Measurements from ENCODE around the gene ADAMTSL1. TPM values are rescaled to one million over a fixed set of nuclear protein-coding genes. Genes with fewer than 3 reads are reported as not detected.

ADAMTSL1 gene
- total RNA-seq, 2 experiments from 2014 or later = not detected

- H3K4me2 ChIP-seq (ENCODE audit: low read length) = no peak overlapping the region
- H3K4me1 ChIP-seq (ENCODE audit: insufficient read depth, low read length, poor library complexity, severe bottlenecking) = no peaks in the 10 kb centered on the region
- no peak overlapping the region for H3K4me3 ChIP-seq (ENCODE audit: low read depth, low read length, poor library complexity, severe bottlenecking)
- H3K27ac ChIP-seq (ENCODE audit: low read depth, low read length, poor library complexity, severe bottlenecking) = no peak overlapping the region
- no peak for TF ChIP-seq EZH2phosphoT487 (IDR thresholded peaks at IDR 0.05; ENCODE audit: borderline replicate concordance, low read depth, low read length)
- no peaks in the 10 kb centered on the region for H3K9me3 ChIP-seq (ENCODE audit: low read length)
- H2AFZ ChIP-seq (ENCODE audit: low read length) = no peak overlapping the region
- intact Hi-C loops (cut with micrococcal nuclease; ENCODE audit: unreplicated experiment) = no loop called here
- H3K36me3 ChIP-seq (ENCODE audit: insufficient read depth, low read length) = no peaks in the 10 kb centered on the region
- no TSS peak for BruUV-seq (replicated peaks)
- POLR2A ChIA-PET = no interaction called here
- CTCF ChIA-PET (ENCODE audit: unreplicated experiment) = no interaction called here
- no peak for DNase-seq (ENCODE audit: low spot score)
- no peaks in the 10 kb centered on the region for H4K20me1 ChIP-seq (ENCODE audit: insufficient read depth, low read length)
- no peaks in the 10 kb centered on the region for H3K79me2 ChIP-seq (ENCODE audit: insufficient read depth, low read depth, low read length)
- H3K9me2 ChIP-seq (ENCODE audit: insufficient read depth, low read length) = no peaks in the 10 kb centered on the region
Observed at GRCh38 chr9:18608371-18608770, 134.4 kb downstream of the ADAMTSL1 start.

- H2AFZ ChIP-seq (ENCODE audit: low read length) = no peak overlapping the region
- H3K9me3 ChIP-seq (ENCODE audit: low read length) = no peaks in the 10 kb centered on the region
- no peaks in the 10 kb centered on the region for H3K9me2 ChIP-seq (ENCODE audit: insufficient read depth, low read length)
- H3K79me2 ChIP-seq (ENCODE audit: insufficient read depth, low read depth, low read length) = no peaks in the 10 kb centered on the region
- no peaks in the 10 kb centered on the region for H4K20me1 ChIP-seq (ENCODE audit: insufficient read depth, low read length)
- POLR2A ChIA-PET = no interaction called here
- no peak overlapping the region for H3K4me2 ChIP-seq (ENCODE audit: low read length)
- no peaks in the 10 kb centered on the region for H3K4me1 ChIP-seq (ENCODE audit: insufficient read depth, low read length, poor library complexity, severe bottlenecking)
- no peak for DNase-seq (ENCODE audit: low spot score)
- H3K4me3 ChIP-seq (ENCODE audit: low read depth, low read length, poor library complexity, severe bottlenecking) = no peak overlapping the region
- TF ChIP-seq EZH2phosphoT487 (IDR thresholded peaks at IDR 0.05; ENCODE audit: borderline replicate concordance, low read depth, low read length) (no peak), CTCF (conservative IDR thresholded peaks at IDR 0.05; ENCODE audit: low read length) (no peak)
- no peaks in the 10 kb centered on the region for H3K36me3 ChIP-seq (ENCODE audit: insufficient read depth, low read length)
- intact Hi-C loops (cut with micrococcal nuclease; ENCODE audit: unreplicated experiment) = no loop called here
- BruUV-seq (replicated peaks) = no TSS peak
- CTCF ChIA-PET (ENCODE audit: unreplicated experiment) = no interaction called here
- H3K27ac ChIP-seq (ENCODE audit: low read depth, low read length, poor library complexity, severe bottlenecking) = no peak overlapping the region
Observed at GRCh38 chr9:18610956-18611355, 137.0 kb downstream of the ADAMTSL1 start.

GRCh38 chr9:18611971-18612370, 138.0 kb downstream of the ADAMTSL1 start:
- CTCF ChIA-PET (ENCODE audit: unreplicated experiment) = no interaction called here
- no peak for TF ChIP-seq CTCF (conservative IDR thresholded peaks at IDR 0.05; ENCODE audit: low read length)
- no peak for TF ChIP-seq EZH2phosphoT487 (IDR thresholded peaks at IDR 0.05; ENCODE audit: borderline replicate concordance, low read depth, low read length)
- Histone ChIP-seq H3K79me2 (ENCODE audit: insufficient read depth, low read depth, low read length) (no peaks in the 10 kb centered on the region), H3K27ac (ENCODE audit: low read depth, low read length, poor library complexity, severe bottlenecking) (no peak overlapping the region), H4K20me1 (ENCODE audit: insufficient read depth, low read length) (no peaks in the 10 kb centered on the region), H3K9me2 (ENCODE audit: insufficient read depth, low read length) (no peaks in the 10 kb centered on the region), H3K4me2 (ENCODE audit: low read length) (no peak overlapping the region), H3K4me1 (ENCODE audit: insufficient read depth, low read length, poor library complexity, severe bottlenecking) (no peaks in the 10 kb centered on the region), H3K4me3 (ENCODE audit: low read depth, low read length, poor library complexity, severe bottlenecking) (no peak overlapping the region), H2AFZ (ENCODE audit: low read length) (no peak overlapping the region), H3K9me3 (ENCODE audit: low read length) (no peaks in the 10 kb centered on the region), H3K36me3 (ENCODE audit: insufficient read depth, low read length) (no peaks in the 10 kb centered on the region)
- intact Hi-C loops (cut with micrococcal nuclease; ENCODE audit: unreplicated experiment) = no loop called here
- no peak for DNase-seq (ENCODE audit: low spot score)
- BruUV-seq (replicated peaks) = no TSS peak
- POLR2A ChIA-PET = no interaction called here
